ENCODE results near the gene CRYBB3.
"Not testable (repeated sequence)": the region's sequence is repeated elsewhere in the genome, so short reads cannot be mapped to it uniquely, and the experiment has no call there.

Gene CRYBB3

DNA sequence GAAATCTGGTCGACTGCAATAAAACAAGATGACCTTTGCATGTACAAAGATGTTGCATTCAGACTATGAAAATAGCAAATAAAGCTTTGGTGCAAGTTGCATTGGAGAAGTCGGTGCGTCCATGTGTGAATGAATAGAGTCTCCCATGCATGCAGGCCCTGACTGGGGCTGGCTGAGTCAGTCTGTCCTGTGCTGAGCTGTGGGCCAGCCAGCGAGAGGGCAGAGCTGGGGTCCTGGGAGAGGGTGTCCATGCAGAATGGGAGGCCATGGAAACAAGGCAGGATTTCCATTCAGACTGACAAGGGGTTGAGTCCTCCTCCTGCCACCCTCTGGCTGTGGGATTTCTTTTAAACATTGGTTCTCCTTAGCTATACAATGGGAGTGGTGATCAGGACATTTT is 2.3 kb upstream of the CRYBB3 start:
- DNase-seq (ENCODE audit: low read depth) = no peak
- TF ChIP-seq CTCF (conservative IDR thresholded peaks at IDR 0.05; ENCODE audit: low read depth, low read length) = no peak
- no peak overlapping the region for H3K4me3 ChIP-seq (ENCODE audit: low read depth, low read length)

DNA sequence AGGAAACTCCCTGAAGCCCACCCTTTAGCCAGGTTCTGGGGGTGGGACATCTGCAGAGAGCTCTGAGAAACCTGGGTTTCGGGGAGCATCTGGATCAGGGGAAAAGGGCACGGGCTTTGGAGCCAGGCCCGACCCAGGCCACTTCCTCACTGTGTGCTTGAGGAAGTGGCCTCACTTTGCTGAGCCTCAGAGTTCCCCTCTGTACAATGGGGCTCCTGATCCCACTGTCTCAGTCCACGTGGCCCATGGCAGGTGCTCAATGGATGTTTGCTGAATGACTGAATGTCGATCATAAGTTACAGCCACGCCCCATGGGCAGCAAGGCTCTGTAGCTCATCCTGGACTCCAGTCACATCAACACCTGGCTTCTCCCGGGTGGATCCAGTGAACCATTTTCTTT is 1.3 kb downstream of the CRYBB3 start:
- TF ChIP-seq CTCF (conservative IDR thresholded peaks at IDR 0.05; ENCODE audit: low read depth, low read length) = no peak
- no peak for DNase-seq (ENCODE audit: low read depth)
- H3K4me3 ChIP-seq (ENCODE audit: low read depth, low read length) = no peak overlapping the region

- no peak overlapping the region for H3K4me3 ChIP-seq (ENCODE audit: low read depth, low read length)
- no peak for TF ChIP-seq CTCF (conservative IDR thresholded peaks at IDR 0.05; ENCODE audit: low read depth, low read length)
- no peak for DNase-seq (ENCODE audit: low read depth)
Measured at GRCh38 chr22:25201557-25202273, 2.1 kb downstream of the CRYBB3 start.

GRCh38 chr22:25202290-25202921 is 2.7 kb downstream of the CRYBB3 start:
- peak; percentile 93 for TF ChIP-seq CTCF (conservative IDR thresholded peaks at IDR 0.05; ENCODE audit: low read depth, low read length)
- H3K4me3 ChIP-seq (ENCODE audit: low read depth, low read length) = no peak overlapping the region
- DNase-seq (ENCODE audit: low read depth) = peak; percentile 72

DNA sequence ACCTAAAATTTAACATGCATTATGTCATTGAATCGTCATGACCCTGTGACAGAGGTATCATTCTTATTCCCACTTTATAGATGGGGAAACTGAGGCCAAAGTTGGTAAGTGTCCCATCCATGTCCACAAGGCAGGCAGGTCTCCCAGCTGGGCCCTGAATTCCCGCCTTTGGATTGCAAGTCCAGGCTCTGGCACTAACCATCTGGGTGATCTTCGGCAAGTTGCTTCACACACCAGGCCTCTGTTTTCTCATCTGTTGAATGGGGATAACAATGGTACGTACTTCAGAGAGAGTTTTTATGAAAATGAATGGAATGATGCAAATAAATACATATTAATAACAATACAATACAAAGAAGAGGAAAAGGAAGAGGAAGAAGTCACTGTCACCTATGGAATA is 3.4 kb downstream of the CRYBB3 start:
- DNase-seq (ENCODE audit: low read depth) = no peak
- no peak for TF ChIP-seq CTCF (conservative IDR thresholded peaks at IDR 0.05; ENCODE audit: low read depth, low read length)
- no peak overlapping the region for H3K4me3 ChIP-seq (ENCODE audit: low read depth, low read length)

DNA sequence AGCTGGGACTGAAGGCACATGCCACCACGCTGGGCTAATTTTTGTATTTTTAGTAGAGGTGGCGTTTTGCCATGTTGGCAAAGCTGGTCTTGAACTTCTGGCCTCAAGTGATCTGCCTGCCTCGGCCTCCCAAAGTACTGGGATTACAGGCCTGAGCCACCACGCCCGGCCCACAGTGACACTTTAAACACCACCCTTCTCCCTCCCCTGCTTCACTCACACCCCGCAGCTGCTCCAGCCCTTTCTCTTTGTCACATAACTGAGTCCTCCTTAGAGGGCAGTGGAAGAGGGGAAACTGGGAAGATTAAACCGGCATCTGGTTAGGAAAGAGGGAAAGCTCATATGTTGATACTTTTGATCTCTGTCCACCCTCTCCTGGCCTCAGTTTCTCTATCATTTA is 4.9 kb downstream of the CRYBB3 start:
- not testable (repeated sequence) for H3K4me3 ChIP-seq (ENCODE audit: low read depth, low read length); DNase-seq (ENCODE audit: low read depth)

GRCh38 chr22:25205847-25206246 is 6.2 kb downstream of the CRYBB3 start:
- no peak for TF ChIP-seq CTCF (conservative IDR thresholded peaks at IDR 0.05; ENCODE audit: low read depth, low read length)
- no peak overlapping the region for H3K4me3 ChIP-seq (ENCODE audit: low read depth, low read length)
- DNase-seq (ENCODE audit: low read depth) = no peak
